Stimulated activated naive CD8-positive, alpha-beta T cell treated with anti-CD3 and anti-CD28 coated beads, Interleukin-15, Interleukin-2, amounts not matched to agents 100 ng/mL and 50 ng/mL, for 24 hours (primary cell): ENCODE results near the gene PLEKHA1.

Experiments used
- H3K27ac Mint-ChIP-seq: one replicate; pipeline ENCODE4 v1.8.0; 2021; ENCODE audit warnings: mild to moderate bottlenecking, mixed read lengths
- H3K27me3 Mint-ChIP-seq: one replicate; pipeline ENCODE4 v1.8.0; 2021; ENCODE audit warnings: mixed read lengths
- H3K36me3 Mint-ChIP-seq: one replicate; pipeline ENCODE4 v1.8.0; 2021; ENCODE audit warnings: low read depth, mixed read lengths
- H3K4me1 Mint-ChIP-seq: one replicate; pipeline ENCODE4 v1.8.0; 2021; ENCODE audit warnings: low read depth, mixed read lengths
- H3K4me3 Mint-ChIP-seq: one replicate; pipeline ENCODE4 v1.8.0; 2021; ENCODE audit warnings: mild to moderate bottlenecking, mixed read lengths
- H3K9me3 Mint-ChIP-seq: one replicate; pipeline ENCODE4 v1.8.0; 2021; ENCODE audit warnings: mixed read lengths

PLEKHA1 gene

GRCh38 chr10:122449153-122449552 is 74.6 kb downstream of the PLEKHA1 start:
- Mint-ChIP-seq H3K9me3 (no peaks in the 10 kb centered on the region), H3K4me1 (no peaks in the 10 kb centered on the region)

DNA sequence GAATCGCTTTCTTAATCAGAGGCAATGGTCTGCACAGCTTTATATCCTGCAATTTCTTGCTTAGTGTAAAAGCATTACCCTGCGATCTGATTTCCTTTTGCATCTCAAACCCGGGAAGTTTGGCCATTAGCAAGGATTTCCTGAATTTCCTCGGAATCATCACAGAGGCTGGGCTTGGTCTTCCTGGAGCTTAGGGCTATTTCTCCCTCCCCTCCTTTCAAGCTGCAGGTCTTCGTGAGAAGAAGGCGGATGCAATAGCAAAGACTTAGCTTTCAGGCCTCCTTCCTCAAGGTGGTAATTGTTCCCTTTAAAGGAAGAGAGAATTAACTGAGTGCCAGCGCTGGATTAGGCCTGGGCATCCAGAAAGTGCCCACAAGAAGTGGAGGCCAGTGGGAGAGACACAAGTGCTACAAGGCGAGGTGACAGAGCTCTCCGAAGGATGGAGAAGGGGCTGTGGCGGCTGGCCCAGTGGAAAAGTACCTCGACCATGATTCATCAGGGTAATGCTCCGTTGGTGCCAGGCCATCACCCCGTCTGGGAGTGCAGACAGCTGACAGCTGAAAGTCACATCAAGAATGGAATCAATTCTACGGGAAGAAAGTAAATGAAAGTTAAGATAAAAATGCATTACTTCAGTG is 76.0 kb downstream of the PLEKHA1 start:
- Mint-ChIP-seq H3K4me1 (no peaks in the 10 kb centered on the region), H3K36me3 (no peaks in the 10 kb centered on the region), H3K4me3 (no peak overlapping the region), H3K27me3 (peaks cover 29% of the 10 kb centered on the region), H3K27ac (no peak overlapping the region), H3K9me3 (no peaks in the 10 kb centered on the region)

More at GRCh38 chr10:122449153-122449552, 74.6 kb downstream of the PLEKHA1 start:
- Mint-ChIP-seq H3K36me3 (no peaks in the 10 kb centered on the region), H3K27me3 (peaks cover 33% of the 10 kb centered on the region), H3K4me3 (no peak overlapping the region), H3K27ac (no peak overlapping the region)

DNA sequence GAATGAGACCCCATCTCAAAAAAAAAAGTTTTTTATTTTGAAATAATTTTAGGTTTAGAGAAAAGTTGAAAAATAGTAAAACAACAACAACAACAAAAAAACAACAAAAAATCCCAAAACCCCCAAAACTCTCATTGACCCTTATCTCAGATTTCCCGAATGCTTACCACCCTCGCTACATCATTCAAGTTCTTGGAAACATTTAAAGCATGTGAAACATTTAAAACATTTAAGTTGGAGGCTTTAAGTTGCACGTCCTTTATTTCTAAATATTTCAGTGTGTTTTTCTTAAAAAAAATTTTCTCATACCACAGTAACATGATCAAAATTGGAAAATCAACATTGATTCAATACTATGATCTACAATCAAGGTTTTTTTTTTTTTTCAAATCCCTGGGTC is 79.6 kb downstream of the PLEKHA1 start:
- Mint-ChIP-seq H3K27ac (no peak overlapping the region), H3K4me3 (no peak overlapping the region), H3K9me3 (no peaks in the 10 kb centered on the region), H3K36me3 (no peaks in the 10 kb centered on the region), H3K4me1 (no peaks in the 10 kb centered on the region), H3K27me3 (peaks cover 38% of the 10 kb centered on the region)

GRCh38 chr10:122454603-122455080 is 80.1 kb downstream of the PLEKHA1 start, which contains the start of gene ARMS2:
TSS of gene ARMS2 (plus strand) at chr10:122454653. CDS start at chr10:122454728, 75 bp downstream.
- Mint-ChIP-seq H3K9me3 (no peaks in the 10 kb centered on the region), H3K4me3 (no peak within 1 kb of the TSS), H3K4me1 (no peaks in the 10 kb centered on the region)

DNA sequence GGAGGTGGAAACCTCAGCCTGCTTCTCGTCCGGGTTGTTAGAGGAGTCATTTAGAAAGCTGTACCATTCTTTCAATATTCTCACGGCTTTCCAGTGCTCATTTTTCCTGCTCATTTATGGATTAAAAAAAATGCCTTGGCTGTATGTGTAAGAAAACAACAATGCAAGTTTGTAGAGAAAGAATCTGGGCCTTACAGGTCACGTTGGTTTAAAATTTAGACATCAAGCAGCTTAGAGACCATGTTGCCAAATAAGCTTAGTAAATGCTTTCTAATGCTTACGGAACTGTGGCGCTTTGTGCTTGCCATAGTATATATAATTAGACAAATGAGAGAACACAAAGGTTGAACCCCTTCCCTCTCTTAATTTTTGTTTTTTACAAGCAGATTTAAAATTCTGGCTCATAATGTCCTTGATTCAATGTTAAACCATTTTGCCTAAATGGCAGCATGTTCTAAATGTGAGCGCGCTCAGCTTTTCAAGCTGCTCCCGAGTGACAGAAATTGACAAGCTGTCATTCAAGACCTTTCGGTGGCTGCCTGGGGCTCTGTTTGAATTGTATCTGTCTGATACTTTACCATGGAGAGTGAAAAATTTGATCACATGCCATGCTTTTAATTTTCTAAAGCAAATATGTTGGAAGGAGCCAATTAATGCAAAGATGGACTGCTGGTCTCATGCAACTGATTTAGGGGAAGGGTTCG is 81.0 kb downstream of the PLEKHA1 start:
- no peak overlapping the region for H3K4me3 Mint-ChIP-seq
- no peaks in the 10 kb centered on the region for H3K9me3 Mint-ChIP-seq
- H3K27me3 Mint-ChIP-seq = peaks cover 44% of the 10 kb centered on the region
- H3K36me3 Mint-ChIP-seq = no peaks in the 10 kb centered on the region
- H3K27ac Mint-ChIP-seq = no peak overlapping the region
- H3K4me1 Mint-ChIP-seq = peaks cover 1% of the 10 kb centered on the region

More at GRCh38 chr10:122454603-122455080, 80.1 kb downstream of the PLEKHA1 start, which contains the start of gene ARMS2:
- Mint-ChIP-seq H3K27ac (no peak within 1 kb of the TSS), H3K36me3 (no peaks in the 10 kb centered on the region), H3K27me3 (peaks cover 40% of the 10 kb centered on the region)

- H3K4me3 Mint-ChIP-seq = no peak overlapping the region
Measured at GRCh38 chr10:122457934-122458333, 83.4 kb downstream of the PLEKHA1 start.

DNA sequence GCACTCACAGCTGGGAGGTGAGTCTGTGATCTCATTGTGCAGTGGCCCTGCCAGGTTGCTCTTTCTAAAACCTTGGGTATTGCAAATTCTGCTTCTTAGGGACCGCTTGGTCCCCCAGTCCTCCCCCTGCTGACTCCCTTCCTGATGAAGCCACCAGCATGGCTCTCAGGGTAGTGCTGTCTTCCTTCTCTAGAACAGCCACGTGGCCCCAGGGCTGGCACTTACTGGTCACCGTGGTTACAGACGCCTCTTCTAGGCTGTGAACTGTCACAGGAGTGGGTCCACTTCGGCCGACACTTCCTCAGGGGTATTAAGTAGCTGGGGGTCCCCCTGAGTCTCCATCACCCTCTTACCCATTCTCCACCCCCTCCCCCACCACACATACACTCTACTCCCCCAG is 84.2 kb downstream of the PLEKHA1 start:
- H3K27ac Mint-ChIP-seq = no peak overlapping the region
- H3K27me3 Mint-ChIP-seq = peaks cover 49% of the 10 kb centered on the region
- peaks cover 11% of the 10 kb centered on the region for H3K4me1 Mint-ChIP-seq
- no peaks in the 10 kb centered on the region for H3K36me3 Mint-ChIP-seq
- no peaks in the 10 kb centered on the region for H3K9me3 Mint-ChIP-seq
- H3K4me3 Mint-ChIP-seq = no peak overlapping the region

More at GRCh38 chr10:122457934-122458333, 83.4 kb downstream of the PLEKHA1 start:
- Mint-ChIP-seq H3K27ac (no peak overlapping the region), H3K9me3 (no peaks in the 10 kb centered on the region), H3K36me3 (no peaks in the 10 kb centered on the region), H3K27me3 (peaks cover 41% of the 10 kb centered on the region), H3K4me1 (peaks cover 11% of the 10 kb centered on the region)

DNA sequence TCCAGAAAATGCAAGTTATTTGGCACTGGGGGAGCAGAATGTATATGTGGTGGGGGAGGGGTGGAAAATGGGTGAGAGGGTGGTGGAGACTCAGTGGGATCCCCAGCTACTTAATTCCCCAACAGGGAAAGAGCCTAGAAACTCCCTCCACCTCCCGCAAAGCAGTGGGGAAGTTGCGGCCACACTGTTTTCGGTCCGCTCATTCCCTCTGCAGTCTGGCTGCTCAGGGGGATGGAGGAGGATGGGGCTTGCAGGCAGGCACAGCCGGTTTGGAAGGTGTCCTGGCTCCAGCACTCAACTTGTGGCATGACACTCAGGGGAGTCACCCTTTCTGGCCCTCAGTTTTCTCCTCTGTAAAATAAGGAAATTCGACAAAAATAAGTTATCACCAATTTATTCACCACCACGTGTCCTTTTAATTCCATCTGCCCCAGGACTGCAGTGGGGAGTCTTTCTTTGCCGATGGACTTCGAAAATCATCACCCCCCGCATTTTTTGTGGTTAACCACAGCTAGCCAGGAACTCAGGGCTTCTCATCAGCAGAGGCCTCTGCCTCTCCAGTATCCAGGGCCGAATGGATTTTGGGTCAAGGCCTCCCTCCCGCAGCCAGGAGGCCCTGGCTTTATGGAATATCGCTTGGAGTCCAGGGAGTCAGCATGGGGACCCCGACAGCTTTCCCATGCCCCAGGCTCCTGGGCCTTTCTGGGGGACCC is 85.2 kb downstream of the PLEKHA1 start:
- no peaks in the 10 kb centered on the region for H3K36me3 Mint-ChIP-seq
- peaks cover 57% of the 10 kb centered on the region for H3K27me3 Mint-ChIP-seq
- no peak overlapping the region for H3K27ac Mint-ChIP-seq
- H3K4me1 Mint-ChIP-seq = peaks cover 11% of the 10 kb centered on the region
- H3K9me3 Mint-ChIP-seq = no peaks in the 10 kb centered on the region
- H3K4me3 Mint-ChIP-seq = no peak overlapping the region

DNA sequence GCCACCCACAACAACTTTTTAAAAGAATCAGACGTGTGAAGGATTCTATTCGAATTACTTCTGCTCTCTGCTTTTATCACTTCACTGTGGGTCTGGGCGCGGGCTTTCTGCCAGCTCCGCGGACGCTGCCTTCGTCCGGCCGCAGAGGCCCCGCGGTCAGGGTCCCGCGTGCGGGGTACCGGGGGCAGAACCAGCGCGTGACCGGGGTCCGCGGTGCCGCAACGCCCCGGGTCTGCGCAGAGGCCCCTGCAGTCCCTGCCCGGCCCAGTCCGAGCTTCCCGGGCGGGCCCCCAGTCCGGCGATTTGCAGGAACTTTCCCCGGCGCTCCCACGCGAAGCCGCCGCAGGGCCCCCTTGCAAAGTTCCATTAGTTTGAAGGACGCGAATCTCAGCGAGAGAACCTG is 86.4 kb downstream of the PLEKHA1 start:
- peaks cover 11% of the 10 kb centered on the region for H3K4me1 Mint-ChIP-seq
- H3K27me3 Mint-ChIP-seq = peaks cover 66% of the 10 kb centered on the region
- H3K36me3 Mint-ChIP-seq = no peaks in the 10 kb centered on the region
- peak overlapping the region; percentile 26 for H3K4me3 Mint-ChIP-seq
- H3K9me3 Mint-ChIP-seq = no peaks in the 10 kb centered on the region
- H3K27ac Mint-ChIP-seq = no peak overlapping the region

- Mint-ChIP-seq H3K4me1 (peaks cover 11% of the 10 kb centered on the region), H3K9me3 (no peaks in the 10 kb centered on the region), H3K27ac (no peak within 1 kb of the TSS)
Measured at GRCh38 chr10:122461367-122461728, 86.8 kb downstream of the PLEKHA1 start, which contains the start of gene HTRA1. TSS of gene HTRA1 (plus strand) at chr10:122461553. CDS start at chr10:122461653, 100 bp downstream.

GRCh38 chr10:122461729-122462532 is 87.4 kb downstream of the PLEKHA1 start:
- Mint-ChIP-seq H3K27ac (no peak overlapping the region), H3K4me1 (peaks cover 11% of the 10 kb centered on the region), H3K9me3 (no peaks in the 10 kb centered on the region), H3K27me3 (peaks cover 65% of the 10 kb centered on the region), H3K36me3 (no peaks in the 10 kb centered on the region), H3K4me3 (peak overlapping the region; percentile 80)

More at GRCh38 chr10:122461367-122461728, 86.8 kb downstream of the PLEKHA1 start, which contains the start of gene HTRA1:
- peaks cover 66% of the 10 kb centered on the region for H3K27me3 Mint-ChIP-seq
- H3K4me3 Mint-ChIP-seq = peak within 1 kb of the TSS; percentile 80
- no peaks in the 10 kb centered on the region for H3K36me3 Mint-ChIP-seq

- H3K4me1 Mint-ChIP-seq = peaks cover 11% of the 10 kb centered on the region
- no peaks in the 10 kb centered on the region for H3K36me3 Mint-ChIP-seq
- no peak overlapping the region for H3K27ac Mint-ChIP-seq
- peak overlapping the region; percentile 80 for H3K4me3 Mint-ChIP-seq
- peaks cover 72% of the 10 kb centered on the region for H3K27me3 Mint-ChIP-seq
- H3K9me3 Mint-ChIP-seq = no peaks in the 10 kb centered on the region
Measured at GRCh38 chr10:122462533-122463465, 88.3 kb downstream of the PLEKHA1 start.

- Mint-ChIP-seq H3K9me3 (no peaks in the 10 kb centered on the region), H3K27ac (no peak overlapping the region), H3K36me3 (no peaks in the 10 kb centered on the region), H3K4me3 (no peak overlapping the region), H3K4me1 (peaks cover 11% of the 10 kb centered on the region), H3K27me3 (peaks cover 69% of the 10 kb centered on the region)
Measured at GRCh38 chr10:122463466-122464249, 89.2 kb downstream of the PLEKHA1 start.
